ENCODE measurements around the gene SLC16A2.
"Not testable (repeated sequence)": the region's sequence is repeated elsewhere in the genome, so short reads cannot be mapped to it uniquely, and the experiment has no call there.

The SLC16A2 gene

DNA sequence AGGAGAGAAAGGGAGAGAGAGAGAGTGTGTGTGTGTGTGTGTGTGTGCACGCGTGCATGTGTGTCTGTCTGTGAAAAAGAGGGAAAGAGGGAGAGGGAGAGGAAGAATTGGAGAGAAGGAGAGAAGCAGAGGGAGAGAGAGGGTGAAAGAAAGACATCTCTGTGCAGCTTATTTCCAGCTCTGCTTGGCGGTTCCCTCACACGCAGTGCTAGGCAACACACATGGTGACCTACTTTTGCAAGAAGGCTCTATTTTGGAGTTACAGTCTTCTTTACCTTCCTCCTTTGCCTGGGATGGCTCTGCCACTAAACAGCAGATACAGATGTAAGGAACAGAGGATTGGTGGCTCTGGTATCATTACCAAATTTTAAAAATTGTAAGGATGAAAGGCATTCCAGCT is 40.1 kb downstream of the SLC16A2 start:
- TF ChIP-seq, protein P1, sequence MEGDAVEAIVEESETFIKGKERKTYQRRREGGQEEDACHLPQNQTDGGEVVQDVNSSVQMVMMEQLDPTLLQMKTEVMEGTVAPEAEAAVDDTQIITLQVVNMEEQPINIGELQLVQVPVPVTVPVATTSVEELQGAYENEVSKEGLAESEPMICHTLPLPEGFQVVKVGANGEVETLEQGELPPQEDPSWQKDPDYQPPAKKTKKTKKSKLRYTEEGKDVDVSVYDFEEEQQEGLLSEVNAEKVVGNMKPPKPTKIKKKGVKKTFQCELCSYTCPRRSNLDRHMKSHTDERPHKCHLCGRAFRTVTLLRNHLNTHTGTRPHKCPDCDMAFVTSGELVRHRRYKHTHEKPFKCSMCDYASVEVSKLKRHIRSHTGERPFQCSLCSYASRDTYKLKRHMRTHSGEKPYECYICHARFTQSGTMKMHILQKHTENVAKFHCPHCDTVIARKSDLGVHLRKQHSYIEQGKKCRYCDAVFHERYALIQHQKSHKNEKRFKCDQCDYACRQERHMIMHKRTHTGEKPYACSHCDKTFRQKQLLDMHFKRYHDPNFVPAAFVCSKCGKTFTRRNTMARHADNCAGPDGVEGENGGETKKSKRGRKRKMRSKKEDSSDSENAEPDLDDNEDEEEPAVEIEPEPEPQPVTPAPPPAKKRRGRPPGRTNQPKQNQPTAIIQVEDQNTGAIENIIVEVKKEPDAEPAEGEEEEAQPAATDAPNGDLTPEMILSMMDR (IDR thresholded peaks at IDR 0.05) = no peak
- Histone ChIP-seq H3K4me3 (ENCODE audit: low read depth in 1 of 2, low read length in 1 of 2) (no peak overlapping the region), H3K27me3 (no peaks in the 10 kb centered on the region), H3K4me1 (ENCODE audit: control insufficient read depth in 1 of 2, insufficient read depth in 1 of 2, low read depth in 1 of 2, low read length in 1 of 2) (no peaks in the 10 kb centered on the region), H3K9me3 (no peaks in the 10 kb centered on the region), H3K27ac (no peak overlapping the region), H3K36me3 (no peaks in the 10 kb centered on the region)

DNA sequence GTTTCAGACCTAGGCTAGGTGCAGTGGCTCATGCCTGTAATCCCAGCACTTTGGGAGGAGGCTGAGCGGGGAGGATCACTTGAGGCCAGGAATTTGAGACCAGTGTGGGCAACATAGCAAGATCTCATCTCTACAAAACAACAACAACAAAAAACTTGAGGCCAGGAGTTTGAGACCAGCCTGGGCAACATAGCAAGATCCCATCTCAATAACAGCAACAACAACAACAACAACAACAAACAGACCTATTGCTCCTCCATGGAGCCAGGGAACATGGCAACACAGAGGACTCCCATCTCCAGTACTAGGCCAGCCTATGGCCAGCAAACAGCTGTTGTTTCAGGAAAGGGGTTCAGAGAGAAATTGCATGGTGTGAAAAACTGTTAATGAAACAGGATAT is 43.4 kb downstream of the SLC16A2 start:
- Histone ChIP-seq H3K27ac (no peak overlapping the region), H3K27me3 (no peaks in the 10 kb centered on the region), H3K4me1 (ENCODE audit: control insufficient read depth in 1 of 2, insufficient read depth in 1 of 2, low read depth in 1 of 2, low read length in 1 of 2) (no peaks in the 10 kb centered on the region), H3K9me3 (no peaks in the 10 kb centered on the region), H3K4me3 (ENCODE audit: low read depth in 1 of 2, low read length in 1 of 2) (no peak overlapping the region), H3K36me3 (no peaks in the 10 kb centered on the region)
- TF ChIP-seq, protein P1 (IDR thresholded peaks at IDR 0.05) = no peak

DNA sequence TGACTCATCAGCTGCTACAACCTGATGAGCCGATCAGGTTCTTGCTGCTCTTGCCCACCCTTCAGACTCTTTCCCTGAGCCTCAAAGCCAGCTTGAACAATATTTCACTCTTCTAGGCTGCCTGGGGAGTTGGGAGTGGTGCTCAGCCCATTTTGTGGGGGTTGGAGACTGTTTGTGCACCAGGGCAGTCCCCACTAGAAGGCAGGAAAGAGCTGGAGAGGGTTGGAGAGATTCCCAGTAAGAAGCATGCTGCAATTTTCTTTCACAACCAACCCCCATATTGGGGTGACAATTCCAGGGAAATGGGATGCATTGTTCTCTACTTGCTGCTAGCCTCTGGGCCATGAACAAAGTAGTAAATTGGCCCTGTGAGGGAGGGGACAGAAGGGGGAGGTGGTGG is 44.1 kb downstream of the SLC16A2 start:
- TF ChIP-seq, protein P1 (IDR thresholded peaks at IDR 0.05) = no peak
- Histone ChIP-seq H3K9me3 (no peaks in the 10 kb centered on the region), H3K4me3 (ENCODE audit: low read depth in 1 of 2, low read length in 1 of 2) (no peak overlapping the region), H3K36me3 (no peaks in the 10 kb centered on the region), H3K4me1 (ENCODE audit: control insufficient read depth in 1 of 2, insufficient read depth in 1 of 2, low read depth in 1 of 2, low read length in 1 of 2) (no peaks in the 10 kb centered on the region), H3K27me3 (no peaks in the 10 kb centered on the region), H3K27ac (no peak overlapping the region)

DNA sequence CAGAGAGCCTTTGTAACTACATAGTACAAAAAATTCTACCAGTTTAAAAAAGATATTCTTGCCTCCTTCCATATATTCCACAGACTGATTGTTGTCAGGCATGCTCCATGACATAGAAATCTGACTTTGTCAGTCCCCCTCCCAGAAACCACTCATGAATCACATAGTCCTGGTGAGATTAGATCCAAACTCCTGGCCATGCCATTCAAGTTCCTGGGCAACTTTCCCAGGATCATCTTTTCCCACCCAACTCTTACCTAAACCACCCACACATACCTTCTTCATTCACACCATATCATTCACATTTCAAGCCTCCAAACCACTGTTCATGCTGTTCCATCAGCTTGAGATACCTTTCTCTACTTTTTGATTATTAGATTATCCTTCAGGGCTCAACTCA is 46.4 kb downstream of the SLC16A2 start:
- Histone ChIP-seq H3K9me3 (no peaks in the 10 kb centered on the region), H3K36me3 (no peaks in the 10 kb centered on the region), H3K4me3 (ENCODE audit: low read depth in 1 of 2, low read length in 1 of 2) (no peak overlapping the region), H3K27me3 (no peaks in the 10 kb centered on the region), H3K4me1 (ENCODE audit: control insufficient read depth in 1 of 2, insufficient read depth in 1 of 2, low read depth in 1 of 2, low read length in 1 of 2) (no peaks in the 10 kb centered on the region), H3K27ac (no peak overlapping the region)
- TF ChIP-seq, protein P1 (IDR thresholded peaks at IDR 0.05) = no peak

DNA sequence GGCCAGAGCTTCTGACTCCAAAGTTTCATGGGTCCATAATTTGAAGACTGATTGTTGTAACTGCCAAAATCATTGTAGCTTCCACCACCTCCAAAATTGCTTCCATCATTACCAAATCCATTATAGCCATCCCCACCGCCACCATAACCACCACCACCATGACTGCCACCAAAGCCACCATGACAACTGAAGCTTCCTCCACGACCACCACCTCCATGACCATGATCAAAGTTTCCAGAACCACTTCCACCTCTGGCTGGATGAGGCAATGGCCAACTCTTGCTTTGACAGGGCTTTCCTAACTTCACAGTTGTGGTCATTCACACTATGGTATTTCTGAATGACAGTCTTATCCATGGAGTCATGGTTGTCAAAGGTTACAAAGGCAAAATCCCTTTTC is 51.8 kb downstream of the SLC16A2 start:
- not testable (repeated sequence) for H3K27me3 ChIP-seq; H3K4me3 ChIP-seq (ENCODE audit: low read depth in 1 of 2, low read length in 1 of 2); H3K27ac ChIP-seq; H3K4me1 ChIP-seq (ENCODE audit: control insufficient read depth in 1 of 2, insufficient read depth in 1 of 2, low read depth in 1 of 2, low read length in 1 of 2); H3K9me3 ChIP-seq; H3K36me3 ChIP-seq

DNA sequence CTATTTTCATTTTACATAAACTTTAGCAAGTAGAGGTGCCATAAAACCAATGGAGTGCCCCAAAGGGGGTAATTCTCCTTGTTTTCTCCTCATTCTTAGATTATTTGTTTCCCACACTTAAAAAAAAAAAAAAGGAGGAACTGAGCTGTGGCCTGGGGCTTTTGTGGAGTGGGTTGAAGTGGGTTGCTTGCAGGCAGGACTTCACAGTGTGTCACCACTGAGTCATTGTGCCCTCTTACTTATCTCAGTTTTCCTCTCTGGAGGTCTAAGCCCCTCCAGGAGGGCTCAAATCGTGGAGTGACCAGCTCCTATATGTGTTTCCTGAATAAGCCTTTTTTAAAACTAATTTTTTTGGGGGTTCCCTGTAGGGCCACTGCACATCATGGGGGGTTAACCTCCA is 69.0 kb downstream of the SLC16A2 start:
- H3K27ac ChIP-seq = no peak overlapping the region
- H3K9me3 ChIP-seq = no peaks in the 10 kb centered on the region
- no peaks in the 10 kb centered on the region for H3K4me1 ChIP-seq (ENCODE audit: control insufficient read depth in 1 of 2, insufficient read depth in 1 of 2, low read depth in 1 of 2, low read length in 1 of 2)
- H3K36me3 ChIP-seq = no peaks in the 10 kb centered on the region
- TF ChIP-seq, protein P1 (IDR thresholded peaks at IDR 0.05) = no peak
- H3K4me3 ChIP-seq (ENCODE audit: low read depth in 1 of 2, low read length in 1 of 2) = no peak overlapping the region
- no peaks in the 10 kb centered on the region for H3K27me3 ChIP-seq
